GM12878 (cell line): ENCODE data around the gene TSR3. TPM values are rescaled to one million over a fixed set of nuclear protein-coding genes. Genes with fewer than 3 reads are reported as not detected.

Experiments used
- ATAC-seq: fragments of 200-7000 bp; cut with Tn5 transposase; 3 replicates; pipeline ENCODE4 v1.9.1; 2020; ENCODE audit warnings: mild to moderate bottlenecking, moderate library complexity
- BruUV-seq: library from RNA; stranded (reverse); fragments of 400-500 nt; replicated peaks from 2 replicates; lab custom pipeline; 2021; lab: Mats Ljungman, UMichigan
- CTCF ChIA-PET: fragments of 300-600 bp; sonication (Branson Sonifier 250); formaldehyde crosslinking; extraction: SDS; loops from one replicate; lab custom pipeline; 2021; ENCODE audit warnings: inconsistent platforms; lab: Yijun Ruan, JAX
- POLR2A ChIA-PET: fragments of 350-600 bp; formaldehyde crosslinking; extraction: SDS; loops from one replicate; lab custom pipeline; 2021; ENCODE audit warnings: inconsistent platforms; lab: Charles Lee
- RAD21 ChIA-PET: fragments of 300-600 bp; sonication (Branson Sonifier 250); formaldehyde crosslinking; loops from one replicate; lab custom pipeline; 2023; ENCODE audit warnings: antibody characterized with exemption; ENCODE audit not compliant: unreplicated experiment; lab: Charles Lee
- SMC1A ChIA-PET: fragments of 300-600 bp; sonication (Branson Sonifier 250); formaldehyde crosslinking; loops from one replicate; lab custom pipeline; 2023; ENCODE audit not compliant: unreplicated experiment, uncharacterized antibody; lab: Charles Lee
- DNase-seq: peaks from one replicate; pipeline ENCODE4 v3.0.0-alpha.2; 2011; ENCODE audit warnings: low read depth, low spot score
- FAIRE-seq: peaks from 3 replicates; lab custom pipeline; 2011; peaks lifted over from hg19 to GRCh38; lab: Jason Lieb, UNC
- H2AFZ ChIP-seq: 2 replicates; pipeline ENCODE4 v1.6.0; 2011; ENCODE audit warnings: low read depth, low read length, control low read depth; ENCODE audit not compliant: control insufficient read depth
- H3K27ac ChIP-seq: 2 replicates; pipeline ENCODE4 v1.5.1; 2011; ENCODE audit warnings: control low read depth; ENCODE audit not compliant: control insufficient read depth, insufficient read depth
- H3K27me3 ChIP-seq, 2 experiments: replicated peaks in 1 of 2; 2 replicates each; pipeline versions ENCODE4 v1.6.0 to v1.6.1; 2011; ENCODE audit warnings: low read length in 1 of 2; ENCODE audit not compliant: control insufficient read depth in 2 of 2, insufficient read depth in 2 of 2
- H3K36me3 ChIP-seq, 2 experiments: 2 replicates each; pipeline ENCODE4 v1.5.1; 2011; ENCODE audit warnings: low read length in 1 of 2; ENCODE audit not compliant: control insufficient read depth in 2 of 2, insufficient read depth in 2 of 2
- H3K4me1 ChIP-seq: 2 replicates; pipeline ENCODE4 v1.6.1; 2011; ENCODE audit warnings: mild to moderate bottlenecking, low read length, moderate library complexity, mixed read lengths; ENCODE audit not compliant: control insufficient read depth, insufficient read depth
- H3K4me2 ChIP-seq: 2 replicates; pipeline ENCODE4 v1.6.0; 2011; ENCODE audit warnings: control low read depth; ENCODE audit not compliant: control insufficient read depth, insufficient read depth
- H3K4me3 ChIP-seq: fragments of 200-600 bp; sonication (generic); 2 replicates; pipeline ENCODE4 v1.5.1; 2016
- H3K79me2 ChIP-seq: 2 replicates; pipeline ENCODE4 v1.6.0; 2011; ENCODE audit warnings: low read length; ENCODE audit not compliant: control insufficient read depth, insufficient read depth
- H3K9ac ChIP-seq: 2 replicates; pipeline ENCODE4 v1.8.0; 2011; ENCODE audit warnings: low read length, control low read depth, mixed read lengths; ENCODE audit not compliant: control insufficient read depth, insufficient read depth
- H3K9me3 ChIP-seq: replicated peaks from 3 replicates; pipeline ENCODE4 v1.5.1; 2011; ENCODE audit warnings: mild to moderate bottlenecking, low read length; ENCODE audit not compliant: control insufficient read depth, insufficient read depth
- H4K20me1 ChIP-seq: 2 replicates; pipeline ENCODE4 v1.6.0; 2011; ENCODE audit not compliant: control insufficient read depth, insufficient read depth
- CREB1 ChIP-seq: IDR thresholded peaks from 2 replicates; pipeline ENCODE4 v1.6.1; 2012; ENCODE audit warnings: low read depth, mild to moderate bottlenecking, inconsistent platforms
- MEF2B ChIP-seq: fragments of 450-650 bp; IDR thresholded peaks from 2 replicates; pipeline ENCODE4 v1.6.1; 2018; ENCODE audit warnings: mild to moderate bottlenecking, moderate library complexity; ENCODE audit not compliant: partially characterized antibody, poor library complexity, severe bottlenecking
- SP1 ChIP-seq: IDR thresholded peaks from one replicate; pipeline ENCODE4 v1.6.1; 2011; ENCODE audit warnings: low read depth, low read length
- WRNIP1 ChIP-seq: IDR thresholded peaks from 2 replicates; pipeline ENCODE4 v1.6.1; 2011; ENCODE audit warnings: low read depth, low read length, improper control_type of control experiment, borderline replicate concordance
- WGBS: methylation state at CpG from one replicate; pipeline ENCODE4 v1.1.6; 2016; ENCODE audit warnings: low lambda C conversion rate; ENCODE audit not compliant: insufficient replicate concordance, insufficient coverage; ENCODE audit errors: missing lambda C conversion rate; 5-methylcytosine and 5-hydroxymethylcytosine counted together
- in situ Hi-C: fragments of 300-500 bp; cut with MboI; formaldehyde crosslinking; loops from 9 replicates; pipeline ENCODE4 v1.14.3; 2018; ENCODE audit warnings: mixed read lengths
- intact Hi-C: fragments of 100-400 bp; cut with micrococcal nuclease; formaldehyde crosslinking; loops from one replicate; pipeline ENCODE4 v1.14.2; 2022; ENCODE audit not compliant: unreplicated experiment
- polyA plus RNA-seq, 11 experiments: library from polyadenylated mRNA; depleted of rRNA in 4 of 11; unstranded in 6 of 11; stranded (reverse) in 5 of 11; fragments of >200 nt; fragmentation: Nextera tagmentation in 4 of 11; fragmentation: Illumina TruSeq in 1 of 11; extraction: Ambion mirVana in 4 of 11; extraction: Trizol in 1 of 11; gene quantifications; 1 replicate in 1 of 11; 2 replicates in 10 of 11; pipeline versions ENCODE4 v1.2.1 to v1.2.3, GENCODE V29; 2011 to 2016; ENCODE audit warnings: inconsistent platforms in 2 of 11, missing spikeins in 2 of 11, low read depth in 1 of 11
- total RNA-seq, 4 experiments: library from RNA; depleted of rRNA in 3 of 4; stranded (reverse); fragments of >200 nt in 3 of 4; fragmentation: Illumina TruSeq in 1 of 4; extraction: Trizol in 1 of 4; gene quantifications; 2 replicates each; pipeline versions ENCODE4 v1.2.1 to v1.2.3, GENCODE V29; 2013 to 2021

Gene TSR3
- total and polyA plus RNA-seq, 10 of the 15 experiments (the other 5 are each of a cell fraction or from before 2014, with no cell fraction given): 3.4 to 108 (median 46.9) TPM

GRCh38 chr16:1305823-1306222 is 45.9 kb downstream of the TSR3 start:
- WGBS: 47% methylated on average over 12 of the region's 12 CpGs
- H3K79me2 ChIP-seq: peaks cover 11% of the 10 kb centered on the region
- ChIA-PET RAD21 (no interaction called here), SMC1A (interaction anchor here (1.0 to 1.5 kb wide), 2 partner anchors 9 to 102 kb away, joined by 3 to 5 read pairs; no protein-coding TSS in a partner anchor), CTCF (interaction anchor here (0.8 kb wide), 1 partner anchor 9 kb away, joined by 4 read pairs; no protein-coding TSS in a partner anchor), POLR2A (interaction anchor here (0.6 to 1.1 kb wide), 2 partner anchors 11 to 399 kb away, joined by 3 to 4 read pairs; no protein-coding TSS in a partner anchor)
- H3K9ac ChIP-seq: no peak overlapping the region
- no peaks in the 10 kb centered on the region; the same call in 2 of the 3 replicates for H3K9me3 ChIP-seq
- H3K27me3 ChIP-seq: no peaks in the 10 kb centered on the region
- intact Hi-C loops: loop anchor here (5.0 kb wide), 1 partner anchor 116 kb away; the partner anchor contains the start of gene UQCC4
- no TSS peak for BruUV-seq
- TF ChIP-seq SP1 (no peak), MEF2B (no peak)
- H3K4me1 ChIP-seq: peaks cover 10% of the 10 kb centered on the region
- in situ Hi-C loops: no loop called here
- H3K36me3 ChIP-seq: no peaks in the 10 kb centered on the region
- FAIRE-seq: no peak
- H3K4me3 ChIP-seq: no peak overlapping the region
- H2AFZ ChIP-seq: no peak overlapping the region
- H3K27ac ChIP-seq: no peak overlapping the region
- no peak overlapping the region for H3K4me2 ChIP-seq
- no peak for DNase-seq
- no peak for ATAC-seq
- peaks cover 8% of the 10 kb centered on the region; the same call in 1 of the 2 replicates for H4K20me1 ChIP-seq

DNA sequence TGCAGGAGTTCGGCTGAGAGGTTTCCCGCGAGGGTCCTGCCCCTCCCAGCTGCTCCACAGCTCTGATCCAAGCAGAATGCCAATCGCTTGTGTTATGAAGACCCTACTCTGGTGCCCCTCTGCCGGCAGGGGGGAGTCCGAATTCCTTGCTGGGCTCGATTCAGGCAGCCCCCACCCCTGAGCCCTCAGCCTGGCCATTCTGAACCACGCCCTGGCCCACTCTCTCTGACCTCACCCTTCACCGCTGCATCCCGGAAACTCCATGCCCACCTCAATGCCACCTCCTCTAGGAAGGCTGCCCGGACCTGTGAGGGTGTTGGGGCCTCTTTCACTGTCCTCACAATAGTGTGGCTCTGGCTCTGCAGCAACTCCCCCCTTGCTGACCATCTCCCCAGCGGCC is 50.1 kb downstream of the TSR3 start:
- in situ Hi-C loops: no loop called here
- H2AFZ ChIP-seq: no peak overlapping the region
- POLR2A ChIA-PET: interaction anchor here (0.6 kb wide), 2 partner anchors 15 to 116 kb away, joined by 3 read pairs; no protein-coding TSS in a partner anchor
- no peak for DNase-seq
- no peak for ATAC-seq
- TF ChIP-seq WRNIP1 (no peak), CREB1 (no peak)
- H3K4me3 ChIP-seq: no peak overlapping the region
- H3K36me3 ChIP-seq: no peaks in the 10 kb centered on the region
- SMC1A ChIA-PET: no interaction called here
- RAD21 ChIA-PET: no interaction called here
- no peaks in the 10 kb centered on the region for H3K27me3 ChIP-seq
- no peaks in the 10 kb centered on the region for H4K20me1 ChIP-seq
- 68% methylated on average over 12 of the region's 12 CpGs for WGBS
- no peaks in the 10 kb centered on the region for H3K79me2 ChIP-seq
- peaks cover 10% of the 10 kb centered on the region for H3K4me1 ChIP-seq
- H3K27ac ChIP-seq: no peak overlapping the region
- CTCF ChIA-PET: interaction anchor here (1.7 kb wide), 2 partner anchors 11 to 41 kb away, joined by 7 read pairs; no protein-coding TSS in a partner anchor
- no peak for FAIRE-seq
- no peaks in the 10 kb centered on the region; the same call in 2 of the 3 replicates for H3K9me3 ChIP-seq
- no TSS peak for BruUV-seq
- no peak overlapping the region for H3K9ac ChIP-seq
- intact Hi-C loops: no loop called here
- H3K4me2 ChIP-seq: no peak overlapping the region
